ENCODE results near the gene TWF2. TPM values are rescaled to one million over a fixed set of nuclear protein-coding genes. Genes with fewer than 3 reads are reported as not detected.

TWF2 gene
- total and polyA plus RNA-seq, 2 of the 4 experiments (the other 2 are of a cell fraction) = 111 to 145 TPM

DNA sequence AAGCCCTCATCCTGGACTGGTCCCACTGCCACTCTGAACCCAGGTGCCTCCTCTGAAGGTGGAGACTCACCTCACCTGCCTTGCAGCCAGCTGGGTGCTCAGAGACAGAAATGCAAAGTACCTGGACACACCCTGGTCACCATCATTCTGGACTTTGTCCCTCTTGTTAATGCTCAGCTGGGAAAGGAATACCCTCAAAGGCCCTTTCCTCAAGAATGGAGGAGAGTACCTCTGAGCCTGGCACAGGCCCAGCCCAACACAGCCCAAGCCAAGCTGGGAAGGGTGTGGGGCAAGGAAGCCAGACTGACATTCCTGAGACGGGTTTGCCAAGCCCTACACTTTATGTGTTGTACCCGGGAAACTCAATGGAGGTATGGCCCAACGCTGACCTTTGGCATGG lies 42.0 kb downstream of the TWF2 start:
- peak overlapping the region; percentile 29; the same call in 1 of the 3 replicates for H2BK15ac ChIP-seq (ENCODE audit: low read depth, low read length)
- peaks cover 8% of the 10 kb centered on the region for H3K36me3 ChIP-seq (ENCODE audit: control insufficient read depth, insufficient read depth, low read length)
- H4K5ac ChIP-seq (ENCODE audit: low read depth, low read length) = peak overlapping the region; percentile 94
- peak overlapping the region; percentile 96 for H4K91ac ChIP-seq (ENCODE audit: insufficient read depth, low read depth, low read length)
- intact Hi-C loops (cut with micrococcal nuclease) (loop anchor here (2.0 to 5.0 kb wide), 3 partner anchors 45 to 254 kb away; partner anchors contain the start of genes PARP3, POC1A and RPL29), in situ Hi-C loops (cut with MboI; ENCODE audit: low sequenced_read_pairs) (no loop called here), dilution Hi-C loops (cut with HindIII; ENCODE audit: low sequenced_read_pairs, unreplicated experiment) (no loop called here)
- TF ChIP-seq FOS (IDR thresholded peaks at IDR 0.05; ENCODE audit: low read depth, low read length) (no peak), MAFK (IDR thresholded peaks at IDR 0.05; ENCODE audit: low read depth, low read length) (no peak), CHD1 (IDR thresholded peaks at IDR 0.05; ENCODE audit: low read depth, low read length) (no peak), CEBPB (IDR thresholded peaks at IDR 0.05; ENCODE audit: low read depth, low read length) (no peak), RFX5 (IDR thresholded peaks at IDR 0.05; ENCODE audit: low read depth, low read length) (no peak), MAZ (IDR thresholded peaks at IDR 0.05; ENCODE audit: borderline replicate concordance, low read depth, low read length) (no peak), RCOR1 (IDR thresholded peaks at IDR 0.05; ENCODE audit: insufficient replicate concordance, low read length) (no peak), MXI1 (IDR thresholded peaks at IDR 0.05; ENCODE audit: borderline replicate concordance, low read depth, low read length) (no peak), NFE2L2 (IDR thresholded peaks at IDR 0.05; ENCODE audit: low read depth, low read length) (no peak), POLR2A (IDR thresholded peaks at IDR 0.05; ENCODE audit: low read depth, low read length) (no peak), SMC3 (IDR thresholded peaks at IDR 0.05; ENCODE audit: low read depth, low read length) (no peak), RAD21 (IDR thresholded peaks at IDR 0.05; ENCODE audit: low read length) (no peak), BHLHE40 (IDR thresholded peaks at IDR 0.05; ENCODE audit: low read depth, low read length) (no peak)
- TF ChIP-seq, protein P1, sequence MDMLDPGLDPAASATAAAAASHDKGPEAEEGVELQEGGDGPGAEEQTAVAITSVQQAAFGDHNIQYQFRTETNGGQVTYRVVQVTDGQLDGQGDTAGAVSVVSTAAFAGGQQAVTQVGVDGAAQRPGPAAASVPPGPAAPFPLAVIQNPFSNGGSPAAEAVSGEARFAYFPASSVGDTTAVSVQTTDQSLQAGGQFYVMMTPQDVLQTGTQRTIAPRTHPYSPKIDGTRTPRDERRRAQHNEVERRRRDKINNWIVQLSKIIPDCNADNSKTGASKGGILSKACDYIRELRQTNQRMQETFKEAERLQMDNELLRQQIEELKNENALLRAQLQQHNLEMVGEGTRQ (IDR thresholded peaks at IDR 0.05; ENCODE audit: low read depth, low read length) = no peak
- TF ChIP-seq, protein P2, sequence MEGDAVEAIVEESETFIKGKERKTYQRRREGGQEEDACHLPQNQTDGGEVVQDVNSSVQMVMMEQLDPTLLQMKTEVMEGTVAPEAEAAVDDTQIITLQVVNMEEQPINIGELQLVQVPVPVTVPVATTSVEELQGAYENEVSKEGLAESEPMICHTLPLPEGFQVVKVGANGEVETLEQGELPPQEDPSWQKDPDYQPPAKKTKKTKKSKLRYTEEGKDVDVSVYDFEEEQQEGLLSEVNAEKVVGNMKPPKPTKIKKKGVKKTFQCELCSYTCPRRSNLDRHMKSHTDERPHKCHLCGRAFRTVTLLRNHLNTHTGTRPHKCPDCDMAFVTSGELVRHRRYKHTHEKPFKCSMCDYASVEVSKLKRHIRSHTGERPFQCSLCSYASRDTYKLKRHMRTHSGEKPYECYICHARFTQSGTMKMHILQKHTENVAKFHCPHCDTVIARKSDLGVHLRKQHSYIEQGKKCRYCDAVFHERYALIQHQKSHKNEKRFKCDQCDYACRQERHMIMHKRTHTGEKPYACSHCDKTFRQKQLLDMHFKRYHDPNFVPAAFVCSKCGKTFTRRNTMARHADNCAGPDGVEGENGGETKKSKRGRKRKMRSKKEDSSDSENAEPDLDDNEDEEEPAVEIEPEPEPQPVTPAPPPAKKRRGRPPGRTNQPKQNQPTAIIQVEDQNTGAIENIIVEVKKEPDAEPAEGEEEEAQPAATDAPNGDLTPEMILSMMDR (conservative IDR thresholded peaks at IDR 0.05; ENCODE audit: low read depth, low read length) = no peak
- TF ChIP-seq, protein P3, sequence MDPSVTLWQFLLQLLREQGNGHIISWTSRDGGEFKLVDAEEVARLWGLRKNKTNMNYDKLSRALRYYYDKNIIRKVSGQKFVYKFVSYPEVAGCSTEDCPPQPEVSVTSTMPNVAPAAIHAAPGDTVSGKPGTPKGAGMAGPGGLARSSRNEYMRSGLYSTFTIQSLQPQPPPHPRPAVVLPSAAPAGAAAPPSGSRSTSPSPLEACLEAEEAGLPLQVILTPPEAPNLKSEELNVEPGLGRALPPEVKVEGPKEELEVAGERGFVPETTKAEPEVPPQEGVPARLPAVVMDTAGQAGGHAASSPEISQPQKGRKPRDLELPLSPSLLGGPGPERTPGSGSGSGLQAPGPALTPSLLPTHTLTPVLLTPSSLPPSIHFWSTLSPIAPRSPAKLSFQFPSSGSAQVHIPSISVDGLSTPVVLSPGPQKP (IDR thresholded peaks at IDR 0.05; ENCODE audit: borderline replicate concordance, low read depth, low read length) = no peak
- no peak overlapping the region for H3K9ac ChIP-seq (ENCODE audit: low read depth, low read length)
- no peak overlapping the region for H3K27ac ChIP-seq (ENCODE audit: insufficient read depth, low read length)
- H3K4me2 ChIP-seq (ENCODE audit: low read depth, low read length) = no peak overlapping the region
- H3K9me1 ChIP-seq (ENCODE audit: insufficient read depth, low read length) = peaks cover 30% of the 10 kb centered on the region
- BruUV-seq (replicated peaks) = no TSS peak
- POLR2A ChIA-PET (ENCODE audit: unreplicated experiment) = interaction anchor here (0.6 kb wide), 1 partner anchor 1915 kb away, joined by 3 read pairs; no protein-coding TSS in a partner anchor
- peak overlapping the region; percentile 98 for H3K4ac ChIP-seq (ENCODE audit: low read depth, low read length)
- DNase-seq (no peak), ATAC-seq (ENCODE audit: low read depth) (no peak)
- peak overlapping the region; percentile 43; the same call in 1 of the 2 replicates for H2BK20ac ChIP-seq (ENCODE audit: low read depth, low read length)
- H3K4me1 ChIP-seq (ENCODE audit: control insufficient read depth, insufficient read depth, low read length) = peaks cover 38% of the 10 kb centered on the region
- H2BK5ac ChIP-seq (ENCODE audit: low read depth, low read length, poor library complexity, severe bottlenecking) = no peak overlapping the region
- no peak overlapping the region for H3K56ac ChIP-seq (ENCODE audit: extremely low read depth, insufficient read depth, low read length)
- no peaks in the 10 kb centered on the region for H3K27me3 ChIP-seq (ENCODE audit: control insufficient read depth, insufficient read depth, low read length)
- H3K79me1 ChIP-seq (ENCODE audit: low read depth in 1 of 2, low read length in 2 of 2) = peaks cover 15 to 44% of the 10 kb centered on the region in 2 experiments
- no peak overlapping the region for H3K4me3 ChIP-seq (ENCODE audit: insufficient read depth, low read depth, low read length)
- peak overlapping the region; percentile 85 for H2BK120ac ChIP-seq (ENCODE audit: low read depth, low read length)
- H3K18ac ChIP-seq (ENCODE audit: low read depth, low read length) = no peak overlapping the region
- H4K20me1 ChIP-seq (ENCODE audit: insufficient read depth, low read length) = peaks cover 9% of the 10 kb centered on the region
- H2AK9ac ChIP-seq (replicated peaks; ENCODE audit: low read depth, low read length, poor library complexity) = peak overlapping the region; percentile 96
- WGBS, 2 experiments (ENCODE audit: extremely low coverage in 2 of 2, insufficient read length in 1 of 2) = no CpG with 5 or more reads among the region's 3 CpGs
- H4K8ac ChIP-seq (ENCODE audit: low read depth in 2 of 2, low read length in 2 of 2) = peak overlapping the region; percentile 84 to 96; a peak in 3 of 4 replicates
- CTCF ChIA-PET = no interaction called here
- peak overlapping the region; percentile 95; the same call in 1 of the 2 replicates for H3K14ac ChIP-seq (replicated peaks; ENCODE audit: low read depth, low read length)
- H2AK5ac ChIP-seq (ENCODE audit: low read depth, low read length) = peak overlapping the region; percentile 93
- H2AFZ ChIP-seq (replicated peaks; ENCODE audit: low read length, poor library complexity) = peak overlapping the region; percentile 97
- no peaks in the 10 kb centered on the region for H3K9me3 ChIP-seq (ENCODE audit: control insufficient read depth, insufficient read depth, low read length)
- peak overlapping the region; percentile 78; the same call in 1 of the 2 replicates for H3K23ac ChIP-seq (ENCODE audit: low read depth, low read length)
